WI38 (cell line): ENCODE data around the gene LHX2.

Experiments
- H3K4me3 ChIP-seq: 2 replicates; pipeline ENCODE4 v1.5.1; 2011; ENCODE audit warnings: low read depth, mild to moderate bottlenecking, control low read depth, low read length
- CTCF ChIP-seq: IDR thresholded peaks from 2 replicates; pipeline ENCODE4 v1.5.1; 2012; ENCODE audit warnings: low read depth, mild to moderate bottlenecking, control low read depth, low read length

LHX2 gene

GRCh38 chr9:124019771-124020519 is 8.4 kb downstream of the LHX2 start:
- no peak overlapping the region for H3K4me3 ChIP-seq
- TF ChIP-seq CTCF, result no peak

- no peak for TF ChIP-seq CTCF
- H3K4me3 ChIP-seq, result no peak overlapping the region
Observed at GRCh38 chr9:124020520-124021384, 9.2 kb downstream of the LHX2 start.

GRCh38 chr9:124021385-124021769 is 9.8 kb downstream of the LHX2 start:
- TF ChIP-seq CTCF, result no peak
- H3K4me3 ChIP-seq, result no peak overlapping the region

- TF ChIP-seq CTCF, result no peak
- no peak overlapping the region for H3K4me3 ChIP-seq
Observed at GRCh38 chr9:124022201-124023121, 10.9 kb downstream of the LHX2 start.

GRCh38 chr9:124024107-124024506 is 12.5 kb downstream of the LHX2 start:
- H3K4me3 ChIP-seq, result no peak overlapping the region
- no peak for TF ChIP-seq CTCF

GRCh38 chr9:124029617-124030016 is 18.0 kb downstream of the LHX2 start:
- H3K4me3 ChIP-seq, result no peak overlapping the region
- no peak for TF ChIP-seq CTCF
